Glutamatergic neuron (in vitro differentiated cells): ENCODE results near the gene NUP85. TPM values are rescaled to one million over a fixed set of nuclear protein-coding genes. Genes with fewer than 3 reads are reported as not detected.

Experiments
- DNase-seq: peaks from one replicate; pipeline ENCODE4 v3.0.0; 2022
- H3K27ac Mint-ChIP-seq: one replicate; pipeline ENCODE4 v1.8.0; 2020; ENCODE audit warnings: mild to moderate bottlenecking, mixed read lengths, inconsistent platforms; ENCODE audit not compliant: unreplicated experiment
- H3K27me3 Mint-ChIP-seq: one replicate; pipeline ENCODE4 v1.8.0; 2020; ENCODE audit warnings: mild to moderate bottlenecking, moderate library complexity, mixed read lengths, inconsistent platforms; ENCODE audit not compliant: unreplicated experiment
- H3K36me3 Mint-ChIP-seq: one replicate; pipeline ENCODE4 v1.8.0; 2020; ENCODE audit warnings: mild to moderate bottlenecking, mixed read lengths, inconsistent platforms; ENCODE audit not compliant: unreplicated experiment
- H3K4me1 Mint-ChIP-seq: one replicate; pipeline ENCODE4 v1.8.0; 2020; ENCODE audit warnings: mild to moderate bottlenecking, low read depth, mixed read lengths, inconsistent platforms; ENCODE audit not compliant: unreplicated experiment
- H3K4me3 Mint-ChIP-seq: one replicate; pipeline ENCODE4 v1.8.0; 2020; ENCODE audit warnings: mild to moderate bottlenecking, mixed read lengths, inconsistent platforms; ENCODE audit not compliant: unreplicated experiment
- H3K9me3 Mint-ChIP-seq: one replicate; pipeline ENCODE4 v1.8.0; 2020; ENCODE audit warnings: mild to moderate bottlenecking, moderate library complexity, mixed read lengths, inconsistent platforms; ENCODE audit not compliant: unreplicated experiment
- CTCF ChIP-seq: fragments of 200-600 bp; sonication (generic); IDR thresholded peaks from one replicate; pipeline ENCODE4 v1.5.0; 2021; ENCODE audit not compliant: partially characterized antibody, unreplicated experiment
- total RNA-seq: library from RNA; stranded (reverse); fragmentation: NEBNext Ultra II Directional; extraction: Animal tissue kit (Norgen Biotek cat#: 25700); gene quantifications from one replicate; pipeline ENCODE4 v1.2.1, GENCODE V29; 2021; ENCODE audit not compliant: unreplicated experiment

NUP85 gene
- total RNA-seq, 1 donor from 2014 or later = 58.9 TPM

- DNase-seq = no peak
- TF ChIP-seq CTCF = no peak
- H3K4me1 Mint-ChIP-seq = no peaks in the 10 kb centered on the region
- H3K36me3 Mint-ChIP-seq = no peaks in the 10 kb centered on the region
- no peak overlapping the region for H3K27ac Mint-ChIP-seq
- no peak overlapping the region for H3K4me3 Mint-ChIP-seq
- H3K9me3 Mint-ChIP-seq = peaks cover 2% of the 10 kb centered on the region
- no peaks in the 10 kb centered on the region for H3K27me3 Mint-ChIP-seq
These were observed 36.5 kb upstream of the NUP85 start for GRCh38 chr17:75168998-75169397.

- H3K27me3 Mint-ChIP-seq = no peaks in the 10 kb centered on the region
- no peaks in the 10 kb centered on the region for H3K36me3 Mint-ChIP-seq
- no peak overlapping the region for H3K4me3 Mint-ChIP-seq
- peaks cover 2% of the 10 kb centered on the region for H3K9me3 Mint-ChIP-seq
- no peaks in the 10 kb centered on the region for H3K4me1 Mint-ChIP-seq
- H3K27ac Mint-ChIP-seq = no peak overlapping the region
- no peak for DNase-seq
- no peak for TF ChIP-seq CTCF
These were observed 32.0 kb upstream of the NUP85 start for GRCh38 chr17:75173526-75173925.

- TF ChIP-seq CTCF = no peak
- Mint-ChIP-seq H3K27ac (no peak overlapping the region), H3K27me3 (peaks cover 2% of the 10 kb centered on the region), H3K4me3 (no peak overlapping the region), H3K4me1 (no peaks in the 10 kb centered on the region), H3K9me3 (peaks cover 2% of the 10 kb centered on the region), H3K36me3 (no peaks in the 10 kb centered on the region)
- DNase-seq = no peak
These were observed 30.5 kb upstream of the NUP85 start for GRCh38 chr17:75174996-75175395.

GRCh38 chr17:75176625-75177024, 28.9 kb upstream of the NUP85 start:
- Mint-ChIP-seq H3K4me1 (peaks cover 5% of the 10 kb centered on the region), H3K36me3 (no peaks in the 10 kb centered on the region), H3K9me3 (peaks cover 5% of the 10 kb centered on the region), H3K4me3 (no peak overlapping the region), H3K27ac (no peak overlapping the region), H3K27me3 (peaks cover 2% of the 10 kb centered on the region)
- TF ChIP-seq CTCF = no peak
- no peak for DNase-seq

GRCh38 chr17:75178453-75178852, 27.0 kb upstream of the NUP85 start:
- H3K4me1 Mint-ChIP-seq = peaks cover 5% of the 10 kb centered on the region
- H3K27ac Mint-ChIP-seq = no peak overlapping the region
- H3K27me3 Mint-ChIP-seq = peaks cover 3% of the 10 kb centered on the region
- no peak for TF ChIP-seq CTCF
- no peaks in the 10 kb centered on the region for H3K36me3 Mint-ChIP-seq
- peaks cover 9% of the 10 kb centered on the region for H3K9me3 Mint-ChIP-seq
- H3K4me3 Mint-ChIP-seq = no peak overlapping the region
- DNase-seq = no peak
